Tibial nerve (tissue), 4 donors: ENCODE results near the gene TJAP1. TPM values are rescaled to one million over a fixed set of nuclear protein-coding genes. Genes with fewer than 3 reads are reported as not detected.
A peak's percentile ranks its signal among the peaks of the same experiment; 100 is the strongest.

Source experiments
- DNase-seq, 2 donors: peaks; one replicate each; pipeline ENCODE4 v3.0.0-alpha.2; 2019; ENCODE audit warnings: low spot score in 2 of 2
- H3K27ac ChIP-seq, 4 donors: fragments of 200-600 bp; sonication (generic) in 3 of 4; one replicate each; pipeline ENCODE4 v1.5.1; 2017 to 2019; ENCODE audit warnings: mild to moderate bottlenecking in 1 of 4
- H3K27me3 ChIP-seq, 2 donors: fragments of 200-600 bp; sonication (generic) in 1 of 2; one replicate each; pipeline versions ENCODE4 v1.5.1 to v1.6.0; 2017 to 2019
- H3K36me3 ChIP-seq, 3 donors: fragments of 200-600 bp; sonication (generic); one replicate each; pipeline ENCODE4 v1.5.1; 2018 to 2019
- H3K4me1 ChIP-seq, 4 donors: fragments of 200-600 bp; sonication (generic) in 3 of 4; one replicate each; pipeline ENCODE4 v1.5.1; 2017 to 2019
- H3K4me3 ChIP-seq, 4 donors: fragments of 200-600 bp; sonication (generic) in 3 of 4; one replicate each; pipeline ENCODE4 v1.5.1; 2017 to 2019; ENCODE audit warnings: mild to moderate bottlenecking in 1 of 4, moderate library complexity in 1 of 4
- H3K9me3 ChIP-seq, 4 donors: fragments of 200-600 bp; sonication (generic) in 3 of 4; one replicate each; pipeline ENCODE4 v1.5.1; 2017 to 2019
- EP300 ChIP-seq, 2 donors: sonication (generic); formaldehyde crosslinking; IDR thresholded peaks; one replicate each; pipeline ENCODE4 v1.6.1; 2017; ENCODE audit warnings: antibody characterized with exemption in 2 of 2, mild to moderate bottlenecking in 1 of 2
- POLR2A ChIP-seq, 2 donors: fragments of 450-650 bp; IDR thresholded peaks; one replicate each; pipeline ENCODE4 v1.6.1; 2017; ENCODE audit warnings: antibody characterized with exemption in 2 of 2, mild to moderate bottlenecking in 2 of 2, moderate library complexity in 2 of 2
- WGBS, 2 donors: methylation state at CpG; one replicate each; pipeline ENCODE4 v1.1.5; 2018; 5-methylcytosine and 5-hydroxymethylcytosine counted together
- total RNA-seq, 4 donors: library from RNA; depleted of rRNA; stranded (reverse); fragments of >200 nt; gene quantifications; one replicate each; pipeline ENCODE4 v1.1.0, GENCODE V29; 2016
- TF ChIP-seq, protein P1 (sequence below), 5 experiments: fragments of 200-600 bp in 3 of 5; fragments of 450-650 bp in 2 of 5; sonication (generic) in 3 of 5; IDR thresholded peaks; one replicate each; pipeline ENCODE4 v1.5.1; 2016 to 2019; ENCODE audit warnings: antibody characterized with exemption in 5 of 5, mild to moderate bottlenecking in 3 of 5, moderate library complexity in 2 of 5

The TJAP1 gene
- total RNA-seq, 4 donors from 2014 or later: 30.2 to 43.8 (median 32.3) TPM

DNA sequence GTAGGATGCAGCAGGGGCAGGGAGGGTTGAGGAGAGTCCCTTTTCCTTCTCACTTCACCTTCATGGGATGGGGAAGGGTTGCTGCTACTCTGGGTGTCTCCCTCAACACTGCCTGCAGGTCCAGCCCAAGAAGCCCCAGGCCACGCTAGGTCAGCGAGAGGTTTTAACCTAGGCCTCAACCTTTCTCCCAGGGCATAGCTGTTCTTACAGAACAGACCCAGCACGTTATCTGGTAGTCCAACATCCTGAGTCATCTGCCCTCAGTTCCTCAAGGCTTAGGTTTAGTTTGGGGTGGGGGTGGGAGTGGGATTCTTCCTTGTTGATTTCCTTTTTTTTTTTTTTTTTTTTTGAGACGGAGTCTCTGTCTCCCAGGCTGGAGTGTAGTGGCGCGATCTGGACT lies 17.0 kb downstream of the TJAP1 start:
- H3K27ac ChIP-seq: peak overlapping the region in 2 of 4 donors; percentile 63 to 84
- no peak for TF ChIP-seq POLR2A (IDR thresholded peaks at IDR 0.05)
- H3K27me3 ChIP-seq: no peaks in the 10 kb centered on the region

DNA sequence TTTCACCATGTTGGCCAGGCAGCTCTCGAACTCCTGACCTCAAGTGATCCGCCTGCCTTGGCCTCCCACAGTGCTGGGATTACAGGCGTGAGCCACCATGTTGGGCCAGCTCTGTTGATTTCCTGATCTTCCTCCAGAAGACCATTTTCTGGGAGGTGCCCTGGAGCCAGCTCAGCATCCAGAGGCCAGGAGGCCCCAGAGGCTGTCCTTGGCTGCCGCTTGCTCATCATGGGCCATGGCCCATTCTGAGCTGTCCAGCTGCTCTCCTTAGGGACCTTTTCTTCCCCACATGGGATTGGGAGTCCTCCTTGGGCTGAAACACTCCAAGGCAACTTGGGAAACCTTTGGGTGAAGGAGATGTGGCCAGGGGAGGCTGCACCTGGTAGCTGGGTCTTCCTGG lies 17.4 kb downstream of the TJAP1 start:
- Histone ChIP-seq H3K27me3 (no peaks in the 10 kb centered on the region), H3K9me3 (no peaks in the 10 kb centered on the region), H3K27ac (peak overlapping the region in 2 of 4 donors; percentile 5 to 84), H3K4me1 (peaks cover 0 to 44% (median 18%) of the 10 kb centered on the region in 4 donors), H3K36me3 (peaks cover 0 to 20% (median 3%) of the 10 kb centered on the region in 3 donors), H3K4me3 (no peak overlapping the region)
- TF ChIP-seq POLR2A (IDR thresholded peaks at IDR 0.05): no peak
- TF ChIP-seq, protein P1, sequence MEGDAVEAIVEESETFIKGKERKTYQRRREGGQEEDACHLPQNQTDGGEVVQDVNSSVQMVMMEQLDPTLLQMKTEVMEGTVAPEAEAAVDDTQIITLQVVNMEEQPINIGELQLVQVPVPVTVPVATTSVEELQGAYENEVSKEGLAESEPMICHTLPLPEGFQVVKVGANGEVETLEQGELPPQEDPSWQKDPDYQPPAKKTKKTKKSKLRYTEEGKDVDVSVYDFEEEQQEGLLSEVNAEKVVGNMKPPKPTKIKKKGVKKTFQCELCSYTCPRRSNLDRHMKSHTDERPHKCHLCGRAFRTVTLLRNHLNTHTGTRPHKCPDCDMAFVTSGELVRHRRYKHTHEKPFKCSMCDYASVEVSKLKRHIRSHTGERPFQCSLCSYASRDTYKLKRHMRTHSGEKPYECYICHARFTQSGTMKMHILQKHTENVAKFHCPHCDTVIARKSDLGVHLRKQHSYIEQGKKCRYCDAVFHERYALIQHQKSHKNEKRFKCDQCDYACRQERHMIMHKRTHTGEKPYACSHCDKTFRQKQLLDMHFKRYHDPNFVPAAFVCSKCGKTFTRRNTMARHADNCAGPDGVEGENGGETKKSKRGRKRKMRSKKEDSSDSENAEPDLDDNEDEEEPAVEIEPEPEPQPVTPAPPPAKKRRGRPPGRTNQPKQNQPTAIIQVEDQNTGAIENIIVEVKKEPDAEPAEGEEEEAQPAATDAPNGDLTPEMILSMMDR (IDR thresholded peaks at IDR 0.05): no peak
- DNase-seq: no peak
- 90 to 91% methylated on average over 4 of the region's 4 CpGs for WGBS, 2 donors

More for the DNA sequence above, 17.0 kb downstream of the TJAP1 start:
- H3K9me3 ChIP-seq: no peaks in the 10 kb centered on the region
- WGBS, 2 donors: 83 to 89% methylated on average over 6 of the region's 6 CpGs
- DNase-seq: no peak
- H3K4me3 ChIP-seq: no peak overlapping the region
- peaks cover 0 to 16% (median 3%) of the 10 kb centered on the region in 3 donors for H3K36me3 ChIP-seq
- peaks cover 0 to 44% (median 18%) of the 10 kb centered on the region in 4 donors for H3K4me1 ChIP-seq

DNA sequence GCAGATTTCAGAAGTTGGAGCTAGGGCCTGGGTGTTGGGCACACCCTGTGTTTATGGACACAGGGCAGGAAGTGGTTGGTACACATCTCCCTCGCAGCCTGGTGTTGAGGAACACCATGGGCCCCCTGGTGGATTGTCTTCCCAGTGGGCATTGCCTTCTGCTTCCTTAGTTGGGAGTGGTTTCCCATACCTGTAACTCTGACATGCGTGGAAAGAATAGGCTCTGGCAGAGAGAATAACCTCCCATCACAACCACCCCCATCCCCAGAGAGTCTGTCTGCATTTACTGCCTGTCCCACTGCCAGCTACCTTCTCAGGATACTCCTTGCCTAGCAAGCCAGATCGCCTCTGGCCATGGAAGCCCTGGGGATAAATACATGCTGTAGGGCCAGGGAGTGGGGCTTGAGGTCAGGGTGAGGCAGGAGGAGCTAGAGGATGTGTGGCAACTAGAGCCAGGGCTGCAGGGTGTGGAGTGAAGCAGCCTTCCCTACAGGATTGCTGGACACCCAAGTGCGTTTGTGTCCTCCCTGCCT lies 18.1 kb downstream of the TJAP1 start:
- no peak for DNase-seq
- no peak for TF ChIP-seq POLR2A (IDR thresholded peaks at IDR 0.05)
- TF ChIP-seq, protein P1 (IDR thresholded peaks at IDR 0.05): no peak
- no peak for TF ChIP-seq EP300 (IDR thresholded peaks at IDR 0.05)
- Histone ChIP-seq H3K4me1 (peaks cover 0 to 44% (median 18%) of the 10 kb centered on the region in 4 donors), H3K9me3 (no peaks in the 10 kb centered on the region), H3K36me3 (peaks cover 0 to 27% (median 3%) of the 10 kb centered on the region in 3 donors), H3K4me3 (no peak overlapping the region), H3K27me3 (no peaks in the 10 kb centered on the region), H3K27ac (peak overlapping the region in 3 of 4 donors; percentile 5 to 84 (median 48))
- 60 to 70% methylated on average over 4 of the region's 4 CpGs for WGBS, 2 donors

DNA sequence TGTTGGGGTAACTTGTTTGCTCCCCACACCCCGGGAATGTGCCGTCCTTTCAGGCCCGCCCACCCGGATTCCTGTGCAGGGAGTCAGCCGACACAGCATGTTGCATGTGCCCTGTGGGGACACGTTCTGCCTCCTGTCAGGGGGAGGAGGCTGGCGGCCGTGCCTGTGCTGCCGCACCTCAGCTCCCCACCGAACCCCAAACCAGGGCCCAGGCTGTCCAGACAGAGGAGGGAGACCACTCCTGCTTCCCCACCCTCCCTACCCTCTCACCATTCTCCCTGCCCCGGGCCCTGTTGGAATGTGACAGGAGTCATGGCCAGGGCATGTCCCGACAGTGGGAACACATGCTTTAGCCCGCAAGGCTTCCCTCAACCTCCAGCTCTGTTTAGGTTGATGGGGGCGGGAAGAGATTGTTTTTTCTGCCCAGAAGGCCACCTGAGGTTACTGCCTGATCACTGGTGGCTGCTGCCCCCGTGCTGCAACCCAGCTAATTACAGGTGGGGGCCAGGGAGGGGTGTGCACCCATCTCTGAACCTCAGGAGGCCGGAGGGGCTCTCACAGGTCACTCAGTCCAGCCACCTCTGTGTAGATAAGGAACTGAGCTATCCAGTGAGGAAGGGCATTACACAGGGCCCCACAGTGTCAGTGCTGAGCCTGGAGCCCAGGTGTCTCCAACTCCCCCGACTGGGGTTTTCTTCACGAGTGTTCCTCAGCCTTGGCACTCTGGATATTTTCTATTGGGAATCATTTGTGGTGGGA lies 19.2 kb downstream of the TJAP1 start:
- Histone ChIP-seq H3K27ac (peak overlapping the region; percentile 5 to 84 (median 26)), H3K27me3 (no peaks in the 10 kb centered on the region), H3K4me1 (peaks cover 0 to 43% (median 18%) of the 10 kb centered on the region in 4 donors), H3K9me3 (no peaks in the 10 kb centered on the region), H3K4me3 (no peak overlapping the region), H3K36me3 (peaks cover 0 to 38% (median 3%) of the 10 kb centered on the region in 3 donors)
- 34 to 38% methylated on average over 14 to 18 of the region's 18 CpGs for WGBS, 2 donors
- peak in 1 of 2 donors; percentile 49 for TF ChIP-seq EP300 (IDR thresholded peaks at IDR 0.05)
- TF ChIP-seq, protein P1 (IDR thresholded peaks at IDR 0.05): peak; percentile 42 to 66 (median 47)
- TF ChIP-seq POLR2A (IDR thresholded peaks at IDR 0.05): no peak
- DNase-seq: no peak

DNA sequence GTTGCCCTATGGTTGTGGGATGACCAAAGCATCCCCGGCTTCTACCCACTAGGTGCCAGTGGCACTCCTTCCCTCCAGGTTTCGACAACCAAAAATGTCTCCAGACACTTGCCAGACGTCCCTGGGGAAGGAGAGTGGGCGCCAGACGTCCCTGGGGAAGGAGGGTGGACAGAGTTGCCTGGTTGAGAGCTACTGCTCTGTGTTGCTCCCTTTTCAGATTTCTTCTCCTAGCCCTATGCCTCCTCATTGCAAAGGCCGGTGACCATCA lies 19.7 kb downstream of the TJAP1 start:
- 76 to 80% methylated on average over 6 of the region's 6 CpGs for WGBS, 2 donors
- H3K36me3 ChIP-seq: peaks cover 0 to 42% (median 4%) of the 10 kb centered on the region in 3 donors
- no peaks in the 10 kb centered on the region for H3K27me3 ChIP-seq
- TF ChIP-seq, protein P1 (IDR thresholded peaks at IDR 0.05): no peak
- TF ChIP-seq EP300 (IDR thresholded peaks at IDR 0.05) (no peak), POLR2A (IDR thresholded peaks at IDR 0.05) (no peak)
- DNase-seq: no peak
- H3K9me3 ChIP-seq: no peaks in the 10 kb centered on the region
- H3K4me3 ChIP-seq: no peak overlapping the region
- peaks cover 0 to 37% (median 16%) of the 10 kb centered on the region in 4 donors for H3K4me1 ChIP-seq
- peak overlapping the region in 3 of 4 donors; percentile 5 to 84 (median 48) for H3K27ac ChIP-seq
